ENCODE results near the gene OR1E2. TPM values are rescaled to one million over a fixed set of nuclear protein-coding genes. Genes with fewer than 3 reads are reported as not detected.

Gene OR1E2, protein sequence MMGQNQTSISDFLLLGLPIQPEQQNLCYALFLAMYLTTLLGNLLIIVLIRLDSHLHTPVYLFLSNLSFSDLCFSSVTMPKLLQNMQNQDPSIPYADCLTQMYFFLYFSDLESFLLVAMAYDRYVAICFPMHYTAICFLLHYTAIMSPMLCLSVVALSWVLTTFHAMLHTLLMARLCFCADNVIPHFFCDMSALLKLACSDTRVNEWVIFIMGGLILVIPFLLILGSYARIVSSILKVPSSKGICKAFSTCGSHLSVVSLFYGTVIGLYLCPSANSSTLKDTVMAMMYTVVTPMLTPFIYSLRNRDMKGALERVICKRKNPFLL
- not detected for total RNA-seq

- no peaks in the 10 kb centered on the region for H3K9me3 ChIP-seq
- no peak within 1 kb of the TSS for H3K27ac ChIP-seq
- TF ChIP-seq, protein P1, sequence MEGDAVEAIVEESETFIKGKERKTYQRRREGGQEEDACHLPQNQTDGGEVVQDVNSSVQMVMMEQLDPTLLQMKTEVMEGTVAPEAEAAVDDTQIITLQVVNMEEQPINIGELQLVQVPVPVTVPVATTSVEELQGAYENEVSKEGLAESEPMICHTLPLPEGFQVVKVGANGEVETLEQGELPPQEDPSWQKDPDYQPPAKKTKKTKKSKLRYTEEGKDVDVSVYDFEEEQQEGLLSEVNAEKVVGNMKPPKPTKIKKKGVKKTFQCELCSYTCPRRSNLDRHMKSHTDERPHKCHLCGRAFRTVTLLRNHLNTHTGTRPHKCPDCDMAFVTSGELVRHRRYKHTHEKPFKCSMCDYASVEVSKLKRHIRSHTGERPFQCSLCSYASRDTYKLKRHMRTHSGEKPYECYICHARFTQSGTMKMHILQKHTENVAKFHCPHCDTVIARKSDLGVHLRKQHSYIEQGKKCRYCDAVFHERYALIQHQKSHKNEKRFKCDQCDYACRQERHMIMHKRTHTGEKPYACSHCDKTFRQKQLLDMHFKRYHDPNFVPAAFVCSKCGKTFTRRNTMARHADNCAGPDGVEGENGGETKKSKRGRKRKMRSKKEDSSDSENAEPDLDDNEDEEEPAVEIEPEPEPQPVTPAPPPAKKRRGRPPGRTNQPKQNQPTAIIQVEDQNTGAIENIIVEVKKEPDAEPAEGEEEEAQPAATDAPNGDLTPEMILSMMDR (IDR thresholded peaks at IDR 0.05), result no peak
- TF ChIP-seq POLR2A (IDR thresholded peaks at IDR 0.05), result no peak
- H3K4me1 ChIP-seq, result no peaks in the 10 kb centered on the region
- H3K36me3 ChIP-seq, result no peaks in the 10 kb centered on the region
- no peak within 1 kb of the TSS for H3K4me3 ChIP-seq
- no peaks in the 10 kb centered on the region for H3K27me3 ChIP-seq
- no peak for DNase-seq
Measured at GRCh38 chr17:3433741-3434140, at the start of gene OR1E2. Gene OR1E2, minus strand, starts transcription at chr17:3433841. Its CDS starts 0 bp downstream, at chr17:3433841.

DNA sequence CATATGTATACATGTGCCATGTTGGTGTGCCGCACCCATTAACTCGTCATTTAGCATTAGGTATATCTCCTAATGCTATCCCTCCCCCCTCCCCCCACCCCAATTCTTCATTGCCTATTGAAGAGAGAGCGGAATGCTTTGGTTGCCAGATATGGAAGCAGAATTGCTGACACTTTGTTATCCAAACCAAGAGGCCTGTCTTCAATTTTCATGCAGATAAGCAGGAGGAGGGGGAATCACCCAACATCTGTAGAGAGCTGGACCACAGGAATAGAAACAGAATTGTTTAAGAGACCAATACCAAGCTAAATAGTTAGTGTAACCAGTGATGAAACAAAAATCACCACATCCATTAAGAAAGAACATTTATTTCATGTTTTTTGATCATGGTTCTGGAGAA is 49.2 kb upstream of the OR1E2 start:
- TF ChIP-seq, protein P1 (IDR thresholded peaks at IDR 0.05), result no peak
- TF ChIP-seq POLR2A (IDR thresholded peaks at IDR 0.05), result no peak
- H3K9me3 ChIP-seq, result no peaks in the 10 kb centered on the region
- H3K36me3 ChIP-seq, result no peaks in the 10 kb centered on the region
- DNase-seq, result no peak
- H3K27me3 ChIP-seq, result no peaks in the 10 kb centered on the region
- no peak overlapping the region for H3K27ac ChIP-seq
- H3K4me1 ChIP-seq, result no peaks in the 10 kb centered on the region
- no peak overlapping the region for H3K4me3 ChIP-seq

- H3K36me3 ChIP-seq, result no peaks in the 10 kb centered on the region
- peaks cover 0 to 6% (median 1%) of the 10 kb centered on the region in 4 donors for H3K4me1 ChIP-seq
- no peak overlapping the region for H3K4me3 ChIP-seq
- no peaks in the 10 kb centered on the region for H3K9me3 ChIP-seq
- no peaks in the 10 kb centered on the region for H3K27me3 ChIP-seq
- DNase-seq, result no peak
- no peak overlapping the region for H3K27ac ChIP-seq
- TF ChIP-seq, protein P1 (IDR thresholded peaks at IDR 0.05), result no peak
- no peak for TF ChIP-seq POLR2A (IDR thresholded peaks at IDR 0.05)
Measured at GRCh38 chr17:3479988-3480387, 46.3 kb upstream of the OR1E2 start.

DNA sequence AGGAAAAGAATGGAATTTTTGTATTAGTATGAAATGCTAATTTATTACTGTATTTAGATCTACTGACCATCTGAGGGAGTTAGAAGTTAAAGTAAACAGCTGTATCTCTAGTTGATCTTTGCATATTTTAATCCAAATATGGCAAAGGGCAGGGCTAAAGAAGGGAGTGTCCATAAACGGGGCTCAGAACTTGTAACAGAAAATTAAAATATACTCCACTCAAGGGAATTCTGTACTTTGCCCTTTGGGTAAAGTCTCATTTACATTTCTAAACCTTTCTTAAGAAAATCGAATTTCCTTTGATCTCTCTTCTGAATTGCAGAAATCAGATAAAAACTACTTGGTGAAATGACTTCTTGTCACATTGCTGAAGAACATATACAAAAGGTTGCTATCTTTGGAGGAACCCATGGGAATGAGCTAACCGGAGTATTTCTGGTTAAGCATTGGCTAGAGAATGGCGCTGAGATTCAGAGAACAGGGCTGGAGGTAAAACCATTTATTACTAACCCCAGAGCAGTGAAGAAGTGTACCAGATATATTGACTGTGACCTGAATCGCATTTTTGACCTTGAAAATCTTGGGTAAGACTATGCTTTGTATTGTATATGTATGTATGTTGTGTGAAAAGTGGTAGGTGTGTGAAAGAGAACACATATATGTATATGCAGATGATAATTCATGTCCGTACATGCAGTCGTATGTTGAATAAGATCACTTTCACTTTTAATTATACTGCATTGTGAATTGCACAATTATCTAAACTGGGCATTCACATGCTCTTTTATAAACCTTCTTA is 42.4 kb upstream of the OR1E2 start, which contains the start of gene ASPA:
ASPA (plus strand) TSS at position 186 of the 799 bp plus-strand sequence; CDS start at position 349, 163 bp downstream.
- H3K4me1 ChIP-seq, result peaks cover 0 to 12% (median 2%) of the 10 kb centered on the region in 4 donors
- H3K9me3 ChIP-seq, result no peaks in the 10 kb centered on the region
- H3K4me3 ChIP-seq, result peak within 1 kb of the TSS in 3 of 4 donors; percentile 30 to 58 (median 39)
- no peaks in the 10 kb centered on the region for H3K36me3 ChIP-seq
- DNase-seq, result no peak
- H3K27me3 ChIP-seq, result no peaks in the 10 kb centered on the region
- TF ChIP-seq, protein P1 (IDR thresholded peaks at IDR 0.05), result no peak
- no peak for TF ChIP-seq POLR2A (IDR thresholded peaks at IDR 0.05)
- peak within 1 kb of the TSS; percentile 27 to 86 (median 78) for H3K27ac ChIP-seq

- H3K4me3 ChIP-seq, result no peak overlapping the region
- no peaks in the 10 kb centered on the region for H3K36me3 ChIP-seq
- no peaks in the 10 kb centered on the region for H3K9me3 ChIP-seq
- peak overlapping the region in 3 of 4 donors; percentile 75 to 86 (median 81) for H3K27ac ChIP-seq
- no peaks in the 10 kb centered on the region for H3K27me3 ChIP-seq
- H3K4me1 ChIP-seq, result peaks cover 0 to 12% (median 2%) of the 10 kb centered on the region in 4 donors
- TF ChIP-seq POLR2A (IDR thresholded peaks at IDR 0.05), result no peak
- TF ChIP-seq, protein P1 (IDR thresholded peaks at IDR 0.05), result no peak
- DNase-seq, result no peak
Measured at GRCh38 chr17:3475251-3475685, 41.6 kb upstream of the OR1E2 start.

Measured in Peyer's patch (tissue), 4 donors.